Left colon (tissue), 2 donors: ENCODE measurements around the gene GALNT17. TPM values are rescaled to one million over a fixed set of nuclear protein-coding genes. Genes with fewer than 3 reads are reported as not detected.

Experiments used
- ATAC-seq: fragments of 200-7000 bp; cut with Tn5 transposase; one replicate; pipeline ENCODE4 v1.9.1; 2020; ENCODE audit warnings: mild to moderate bottlenecking, moderate library complexity
- DNase-seq, 2 donors: peaks; one replicate each; pipeline ENCODE4 v3.0.0-alpha.2; 2020
- intact Hi-C, 2 donors: fragments of 100-400 bp; cut with DNase I in 1 of 2; cut with micrococcal nuclease in 1 of 2; formaldehyde crosslinking; loops; one replicate each; pipeline versions ENCODE4 v1.11.2 to v1.14.0; 2022; cut with DNase I, micrococcal nuclease
- total RNA-seq, 2 donors: library from RNA; stranded (reverse); fragmentation: NEBNext Ultra II Directional; extraction: Animal tissue kit (Norgen Biotek cat#: 25700); gene quantifications; one replicate each; pipeline ENCODE4 v1.2.1, GENCODE V29; 2021
- donor health status: DM: no; HTN: no; CAD: no.
- donor health status: DM: yes; HTN: yes; CAD: no.

The GALNT17 gene
- total RNA-seq, 2 donors from 2014 or later = 0.37 to 2.8 TPM

GRCh38 chr7:71216211-71216610, 84.3 kb downstream of the GALNT17 start:
- DNase-seq (no peak), ATAC-seq (no peak)
- intact Hi-C loops = no loop called here

GRCh38 chr7:71220210-71220695, 88.3 kb downstream of the GALNT17 start:
- ATAC-seq (no peak), DNase-seq (no peak)
- intact Hi-C loops = no loop called here

- intact Hi-C loops = no loop called here
- no peak for DNase-seq
- no peak for ATAC-seq
These were observed 89.1 kb downstream of the GALNT17 start for GRCh38 chr7:71221049-71221448.

GRCh38 chr7:71221549-71221948, 89.6 kb downstream of the GALNT17 start:
- ATAC-seq = no peak
- DNase-seq = no peak
- intact Hi-C loops = no loop called here

GRCh38 chr7:71227126-71227525, 95.2 kb downstream of the GALNT17 start:
- DNase-seq (no peak), ATAC-seq (no peak)
- intact Hi-C loops = no loop called here

GRCh38 chr7:71229148-71229547, 97.2 kb downstream of the GALNT17 start:
- ATAC-seq (no peak), DNase-seq (no peak)
- intact Hi-C loops = no loop called here

GRCh38 chr7:71229699-71230098, 97.8 kb downstream of the GALNT17 start:
- ATAC-seq (no peak), DNase-seq (no peak)
- intact Hi-C loops = no loop called here

- intact Hi-C loops = no loop called here
- ATAC-seq = no peak
These were observed 103.3 kb downstream of the GALNT17 start for GRCh38 chr7:71235253-71235652.

GRCh38 chr7:71236230-71237105, 104.5 kb downstream of the GALNT17 start:
- DNase-seq (no peak), ATAC-seq (no peak)
- intact Hi-C loops = no loop called here

More at GRCh38 chr7:71235253-71235652, 103.3 kb downstream of the GALNT17 start:
- no peak for DNase-seq

GRCh38 chr7:71237945-71238344, 106.0 kb downstream of the GALNT17 start:
- DNase-seq = peak in 1 of 2 donors; percentile 30
- ATAC-seq = no peak
- intact Hi-C loops = no loop called here

- ATAC-seq = no peak
- intact Hi-C loops = no loop called here
- DNase-seq = no peak
These were observed 106.8 kb downstream of the GALNT17 start for GRCh38 chr7:71238581-71239295.

- no peak for DNase-seq
- intact Hi-C loops = no loop called here
- ATAC-seq = no peak
These were observed 107.8 kb downstream of the GALNT17 start for GRCh38 chr7:71239586-71240268.

- intact Hi-C loops = no loop called here
- no peak for ATAC-seq
- no peak for DNase-seq
These were observed 111.9 kb downstream of the GALNT17 start for GRCh38 chr7:71243736-71244410.

- ATAC-seq (no peak), DNase-seq (no peak)
- intact Hi-C loops = no loop called here
These were observed 113.1 kb downstream of the GALNT17 start for GRCh38 chr7:71245038-71245437.

GRCh38 chr7:71251706-71252105, 119.8 kb downstream of the GALNT17 start:
- intact Hi-C loops = no loop called here
- DNase-seq = no peak
- ATAC-seq = no peak

- intact Hi-C loops = no loop called here
- ATAC-seq (no peak), DNase-seq (no peak)
These were observed 122.8 kb downstream of the GALNT17 start for GRCh38 chr7:71254751-71255150.

GRCh38 chr7:71255537-71256178, 123.7 kb downstream of the GALNT17 start:
- intact Hi-C loops = no loop called here
- no peak for DNase-seq
- ATAC-seq = no peak

GRCh38 chr7:71261066-71261465, 129.1 kb downstream of the GALNT17 start:
- no peak for ATAC-seq
- intact Hi-C loops = no loop called here
- no peak for DNase-seq
